Neural cell (in vitro differentiated cells): ENCODE data around the gene PDE11A. TPM values are rescaled to one million over a fixed set of nuclear protein-coding genes. Genes with fewer than 3 reads are reported as not detected.

Experiments used
- H2AFZ ChIP-seq: fragments of 200-600, 300-800 bp; sonication (generic), shearing (Covaris generic); 2 replicates; pipeline ENCODE4 v1.6.0; 2014; ENCODE audit warnings: low read depth, mild to moderate bottlenecking, antibody characterized with exemption, low read length, moderate library complexity
- H3F3A ChIP-seq: fragments of 200-600 bp; shearing (Covaris generic); 2 replicates; pipeline ENCODE4 v1.6.1; 2016; ENCODE audit warnings: mild to moderate bottlenecking, moderate library complexity, mixed read lengths, antibody characterized with exemption, low read length; ENCODE audit not compliant: insufficient read depth, poor library complexity, severe bottlenecking
- H3K27ac ChIP-seq: fragments of 200-600, 300-800 bp; sonication (generic), shearing (Covaris generic); 2 replicates; pipeline ENCODE4 v1.5.1; 2014; ENCODE audit warnings: mild to moderate bottlenecking, low read length, moderate library complexity
- H3K27me3 ChIP-seq: fragments of 300-800, 200-600 bp; sonication (generic), shearing (Covaris generic); 2 replicates; pipeline ENCODE4 v1.6.0; 2014; ENCODE audit warnings: mild to moderate bottlenecking, low read depth, low read length, moderate library complexity; ENCODE audit not compliant: insufficient read depth
- H3K36me3 ChIP-seq: fragments of 300-800, 200-600 bp; sonication (generic), shearing (Covaris generic); 2 replicates; pipeline ENCODE4 v1.5.1; 2014; ENCODE audit warnings: mild to moderate bottlenecking, antibody characterized with exemption, low read length, moderate library complexity; ENCODE audit not compliant: insufficient read depth
- H3K4me2 ChIP-seq: fragments of 300-800, 200-600 bp; sonication (generic), shearing (Covaris generic); 2 replicates; pipeline ENCODE4 v1.6.0; 2014; ENCODE audit warnings: mild to moderate bottlenecking, low read length
- H3K4me3 ChIP-seq: fragments of 300-800, 200-600 bp; sonication (generic), shearing (Covaris generic); 2 replicates; pipeline ENCODE4 v1.5.1; 2014; ENCODE audit warnings: mild to moderate bottlenecking, low read length, moderate library complexity
- H3K79me2 ChIP-seq: fragments of 200-600 bp; shearing (Covaris generic); replicated peaks from 2 replicates; pipeline ENCODE4 v1.6.0; 2014; ENCODE audit warnings: mild to moderate bottlenecking, low read length, moderate library complexity; ENCODE audit not compliant: insufficient read depth
- H3K9ac ChIP-seq: fragments of 300-800, 200-600 bp; sonication (generic), shearing (Covaris generic); 2 replicates; pipeline ENCODE4 v1.6.1; 2016; ENCODE audit warnings: mild to moderate bottlenecking, low read length, mixed read lengths
- H3K9me2 ChIP-seq: fragments of 200-600 bp; shearing (Covaris generic); 2 replicates; pipeline ENCODE4 v1.6.1; 2016; ENCODE audit warnings: mild to moderate bottlenecking, low read length, mixed read lengths; ENCODE audit not compliant: insufficient read depth
- H3K9me3 ChIP-seq: fragments of 200-600, 300-800 bp; sonication (generic), shearing (Covaris generic); 2 replicates; pipeline ENCODE4 v1.6.1; 2016; ENCODE audit warnings: mild to moderate bottlenecking, mixed run types, low read length, moderate library complexity, mixed read lengths
- H4K20me1 ChIP-seq: fragments of 200-600 bp; shearing (Covaris generic); 2 replicates; pipeline ENCODE4 v1.6.1; 2016; ENCODE audit warnings: mild to moderate bottlenecking, mixed run types; ENCODE audit not compliant: insufficient read depth
- EP300 ChIP-seq: fragments of 450-650 bp; conservative IDR thresholded peaks from 2 replicates; pipeline ENCODE4 v1.6.1; 2014; ENCODE audit warnings: antibody characterized with exemption, mild to moderate bottlenecking, moderate library complexity; ENCODE audit not compliant: poor library complexity, severe bottlenecking
- EZH2 ChIP-seq: fragments of 200-600, 300-800 bp; shearing (Covaris generic), sonication (generic); IDR thresholded peaks from 2 replicates; pipeline ENCODE4 v1.6.1; 2014; ENCODE audit warnings: antibody characterized with exemption, low read length, borderline replicate concordance, mild to moderate bottlenecking; ENCODE audit not compliant: insufficient read depth, poor library complexity, severe bottlenecking
- MXI1 ChIP-seq: fragments of 450-650 bp; conservative IDR thresholded peaks from 2 replicates; pipeline ENCODE4 v1.6.1; 2014; ENCODE audit warnings: antibody characterized with exemption, mild to moderate bottlenecking; ENCODE audit not compliant: poor library complexity, severe bottlenecking
- POLR2AphosphoS5 ChIP-seq: IDR thresholded peaks from 2 replicates; pipeline ENCODE4 v1.6.1; 2012
- RAD21 ChIP-seq: fragments of 450-650 bp; conservative IDR thresholded peaks from 2 replicates; pipeline ENCODE4 v1.6.1; 2014; ENCODE audit warnings: antibody characterized with exemption, mild to moderate bottlenecking, moderate library complexity
- SMC3 ChIP-seq: fragments of 450-650 bp; conservative IDR thresholded peaks from 2 replicates; pipeline ENCODE4 v1.6.1; 2014; ENCODE audit warnings: antibody characterized with exemption, mild to moderate bottlenecking, moderate library complexity; ENCODE audit not compliant: poor library complexity
- TAF1 ChIP-seq: IDR thresholded peaks from 2 replicates; pipeline ENCODE4 v1.6.1; 2012; ENCODE audit warnings: low read depth
- polyA plus RNA-seq: library from polyadenylated mRNA; depleted of rRNA; stranded (reverse); fragments of >200 nt; gene quantifications from 2 replicates; pipeline ENCODE4 v1.2.3, GENCODE V29; 2014
- TF ChIP-seq, protein P1 (sequence below): IDR thresholded peaks from 2 replicates; pipeline ENCODE4 v1.6.1; 2012; ENCODE audit warnings: borderline replicate concordance
- TF ChIP-seq, protein P2 (sequence below): fragments of 450-650 bp; IDR thresholded peaks from 2 replicates; pipeline ENCODE4 v1.5.1; 2014; ENCODE audit warnings: antibody characterized with exemption, mild to moderate bottlenecking, moderate library complexity; ENCODE audit not compliant: poor library complexity, severe bottlenecking

PDE11A gene
- polyA plus RNA-seq, 1 donor from 2014 or later: 0.89 TPM

DNA sequence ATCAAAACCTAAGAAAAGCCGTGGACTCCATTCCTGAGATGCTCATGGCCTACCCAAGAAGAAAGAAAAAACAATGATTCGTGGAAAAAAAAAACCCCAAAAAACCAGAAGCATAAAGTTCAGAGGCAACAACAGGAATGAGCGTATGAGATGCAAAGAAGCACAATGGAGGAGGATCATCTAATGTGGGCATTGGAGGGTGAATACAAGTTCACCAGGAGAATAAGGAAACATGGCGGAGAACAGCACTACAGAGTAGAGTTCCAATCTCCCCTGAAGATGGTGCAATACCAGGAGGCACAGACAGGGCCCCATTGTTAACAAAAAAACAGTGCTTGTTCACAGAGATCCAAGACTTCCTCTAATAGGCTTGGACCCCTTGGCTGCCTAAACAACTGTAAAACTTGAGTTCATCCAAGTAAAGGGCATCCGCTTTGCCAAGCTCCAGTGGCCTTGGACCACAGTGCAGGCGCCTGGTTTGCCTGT, 337.2 kb downstream of the PDE11A start:
- H3K9me2 ChIP-seq: no peaks in the 10 kb centered on the region
- H3K27me3 ChIP-seq: no peaks in the 10 kb centered on the region
- H3K27ac ChIP-seq: no peak overlapping the region
- H4K20me1 ChIP-seq: no peaks in the 10 kb centered on the region
- no peak overlapping the region for H3K4me3 ChIP-seq
- no peak for TF ChIP-seq POLR2AphosphoS5
- TF ChIP-seq MXI1: no peak
- no peak for TF ChIP-seq EP300
- TF ChIP-seq, protein P1, sequence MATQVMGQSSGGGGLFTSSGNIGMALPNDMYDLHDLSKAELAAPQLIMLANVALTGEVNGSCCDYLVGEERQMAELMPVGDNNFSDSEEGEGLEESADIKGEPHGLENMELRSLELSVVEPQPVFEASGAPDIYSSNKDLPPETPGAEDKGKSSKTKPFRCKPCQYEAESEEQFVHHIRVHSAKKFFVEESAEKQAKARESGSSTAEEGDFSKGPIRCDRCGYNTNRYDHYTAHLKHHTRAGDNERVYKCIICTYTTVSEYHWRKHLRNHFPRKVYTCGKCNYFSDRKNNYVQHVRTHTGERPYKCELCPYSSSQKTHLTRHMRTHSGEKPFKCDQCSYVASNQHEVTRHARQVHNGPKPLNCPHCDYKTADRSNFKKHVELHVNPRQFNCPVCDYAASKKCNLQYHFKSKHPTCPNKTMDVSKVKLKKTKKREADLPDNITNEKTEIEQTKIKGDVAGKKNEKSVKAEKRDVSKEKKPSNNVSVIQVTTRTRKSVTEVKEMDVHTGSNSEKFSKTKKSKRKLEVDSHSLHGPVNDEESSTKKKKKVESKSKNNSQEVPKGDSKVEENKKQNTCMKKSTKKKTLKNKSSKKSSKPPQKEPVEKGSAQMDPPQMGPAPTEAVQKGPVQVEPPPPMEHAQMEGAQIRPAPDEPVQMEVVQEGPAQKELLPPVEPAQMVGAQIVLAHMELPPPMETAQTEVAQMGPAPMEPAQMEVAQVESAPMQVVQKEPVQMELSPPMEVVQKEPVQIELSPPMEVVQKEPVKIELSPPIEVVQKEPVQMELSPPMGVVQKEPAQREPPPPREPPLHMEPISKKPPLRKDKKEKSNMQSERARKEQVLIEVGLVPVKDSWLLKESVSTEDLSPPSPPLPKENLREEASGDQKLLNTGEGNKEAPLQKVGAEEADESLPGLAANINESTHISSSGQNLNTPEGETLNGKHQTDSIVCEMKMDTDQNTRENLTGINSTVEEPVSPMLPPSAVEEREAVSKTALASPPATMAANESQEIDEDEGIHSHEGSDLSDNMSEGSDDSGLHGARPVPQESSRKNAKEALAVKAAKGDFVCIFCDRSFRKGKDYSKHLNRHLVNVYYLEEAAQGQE: no peak
- TF ChIP-seq TAF1: no peak
- TF ChIP-seq SMC3: no peak
- TF ChIP-seq, protein P2, sequence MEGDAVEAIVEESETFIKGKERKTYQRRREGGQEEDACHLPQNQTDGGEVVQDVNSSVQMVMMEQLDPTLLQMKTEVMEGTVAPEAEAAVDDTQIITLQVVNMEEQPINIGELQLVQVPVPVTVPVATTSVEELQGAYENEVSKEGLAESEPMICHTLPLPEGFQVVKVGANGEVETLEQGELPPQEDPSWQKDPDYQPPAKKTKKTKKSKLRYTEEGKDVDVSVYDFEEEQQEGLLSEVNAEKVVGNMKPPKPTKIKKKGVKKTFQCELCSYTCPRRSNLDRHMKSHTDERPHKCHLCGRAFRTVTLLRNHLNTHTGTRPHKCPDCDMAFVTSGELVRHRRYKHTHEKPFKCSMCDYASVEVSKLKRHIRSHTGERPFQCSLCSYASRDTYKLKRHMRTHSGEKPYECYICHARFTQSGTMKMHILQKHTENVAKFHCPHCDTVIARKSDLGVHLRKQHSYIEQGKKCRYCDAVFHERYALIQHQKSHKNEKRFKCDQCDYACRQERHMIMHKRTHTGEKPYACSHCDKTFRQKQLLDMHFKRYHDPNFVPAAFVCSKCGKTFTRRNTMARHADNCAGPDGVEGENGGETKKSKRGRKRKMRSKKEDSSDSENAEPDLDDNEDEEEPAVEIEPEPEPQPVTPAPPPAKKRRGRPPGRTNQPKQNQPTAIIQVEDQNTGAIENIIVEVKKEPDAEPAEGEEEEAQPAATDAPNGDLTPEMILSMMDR: no peak
- no peak for TF ChIP-seq EZH2
- no peak for TF ChIP-seq RAD21
- no peak overlapping the region for H3K9ac ChIP-seq
- no peaks in the 10 kb centered on the region for H3F3A ChIP-seq
- no peaks in the 10 kb centered on the region for H3K36me3 ChIP-seq
- H2AFZ ChIP-seq: no peak overlapping the region
- H3K9me3 ChIP-seq: no peaks in the 10 kb centered on the region
- no peaks in the 10 kb centered on the region for H3K79me2 ChIP-seq
- H3K4me2 ChIP-seq: no peak overlapping the region

DNA sequence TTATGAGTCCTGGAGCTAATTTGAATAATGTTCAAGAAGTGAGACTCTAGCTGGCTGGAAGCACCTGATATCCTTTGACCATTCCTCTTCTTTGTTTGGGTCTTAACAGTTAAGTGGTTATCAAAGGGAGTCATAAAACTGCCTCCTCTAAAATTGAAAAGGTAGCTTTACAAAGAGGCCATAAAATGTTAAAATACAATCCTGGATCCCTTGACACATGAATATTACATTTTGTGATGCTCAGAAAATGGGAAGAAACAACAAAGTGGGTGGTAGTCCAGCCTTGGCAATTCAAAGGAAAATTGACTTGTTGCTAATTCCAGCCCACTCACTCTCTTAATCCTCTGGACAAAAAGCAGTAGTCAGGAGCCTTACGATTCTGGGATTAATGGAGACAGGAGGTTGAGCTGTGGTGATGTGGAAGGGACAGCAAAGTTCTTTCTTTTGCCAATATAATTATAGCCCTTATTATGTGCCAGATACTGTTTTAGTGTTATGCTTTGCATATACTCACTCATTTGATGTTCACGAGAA, 339.2 kb downstream of the PDE11A start:
- Histone ChIP-seq H3K27me3 (no peaks in the 10 kb centered on the region), H3K9me2 (no peaks in the 10 kb centered on the region), H3K9me3 (no peaks in the 10 kb centered on the region), H3K9ac (no peak overlapping the region), H3K79me2 (no peaks in the 10 kb centered on the region), H4K20me1 (no peaks in the 10 kb centered on the region), H2AFZ (no peak overlapping the region), H3K4me2 (no peak overlapping the region), H3F3A (no peaks in the 10 kb centered on the region), H3K36me3 (no peaks in the 10 kb centered on the region), H3K27ac (no peak overlapping the region), H3K4me3 (no peak overlapping the region)
- no peak for TF ChIP-seq SMC3

DNA sequence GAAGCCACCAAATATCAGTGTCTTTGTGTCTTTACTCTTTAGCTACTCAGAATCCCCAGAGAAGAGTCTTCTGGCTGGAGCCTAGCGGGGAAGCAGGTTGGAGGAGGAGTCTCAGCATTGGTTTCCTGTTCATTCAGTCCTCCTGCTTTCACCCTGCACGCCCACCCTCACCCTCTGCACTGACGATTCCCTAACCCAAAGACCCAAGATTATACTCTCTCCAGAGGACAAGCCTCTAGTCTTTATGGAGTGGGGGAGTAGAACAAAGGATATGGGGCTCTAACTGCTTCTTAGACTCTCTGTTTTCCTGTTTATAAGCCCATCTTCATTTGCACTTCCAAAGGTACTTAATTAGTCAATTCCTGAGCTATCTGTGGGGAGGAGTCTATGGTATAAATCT, 341.2 kb downstream of the PDE11A start:
- H3F3A ChIP-seq: no peaks in the 10 kb centered on the region
- no peaks in the 10 kb centered on the region for H3K27me3 ChIP-seq
- no peaks in the 10 kb centered on the region for H4K20me1 ChIP-seq
- no peak overlapping the region for H3K4me3 ChIP-seq
- H3K79me2 ChIP-seq: no peaks in the 10 kb centered on the region
- no peaks in the 10 kb centered on the region for H3K36me3 ChIP-seq
- no peak overlapping the region for H3K4me2 ChIP-seq
- H3K9me2 ChIP-seq: no peaks in the 10 kb centered on the region
- no peaks in the 10 kb centered on the region for H3K9me3 ChIP-seq
- H2AFZ ChIP-seq: no peak overlapping the region
- no peak overlapping the region for H3K27ac ChIP-seq
- no peak overlapping the region for H3K9ac ChIP-seq
- TF ChIP-seq RAD21: no peak
- no peak for TF ChIP-seq SMC3
- TF ChIP-seq, protein P2: no peak
- no peak for TF ChIP-seq MXI1
- TF ChIP-seq TAF1: no peak
